ENCODE data around the gene NCOR1. TPM values are rescaled to one million over a fixed set of nuclear protein-coding genes. Genes with fewer than 3 reads are reported as not detected.

Gene NCOR1
- total RNA-seq, 1 donor from 2014 or later = 75.3 TPM

DNA sequence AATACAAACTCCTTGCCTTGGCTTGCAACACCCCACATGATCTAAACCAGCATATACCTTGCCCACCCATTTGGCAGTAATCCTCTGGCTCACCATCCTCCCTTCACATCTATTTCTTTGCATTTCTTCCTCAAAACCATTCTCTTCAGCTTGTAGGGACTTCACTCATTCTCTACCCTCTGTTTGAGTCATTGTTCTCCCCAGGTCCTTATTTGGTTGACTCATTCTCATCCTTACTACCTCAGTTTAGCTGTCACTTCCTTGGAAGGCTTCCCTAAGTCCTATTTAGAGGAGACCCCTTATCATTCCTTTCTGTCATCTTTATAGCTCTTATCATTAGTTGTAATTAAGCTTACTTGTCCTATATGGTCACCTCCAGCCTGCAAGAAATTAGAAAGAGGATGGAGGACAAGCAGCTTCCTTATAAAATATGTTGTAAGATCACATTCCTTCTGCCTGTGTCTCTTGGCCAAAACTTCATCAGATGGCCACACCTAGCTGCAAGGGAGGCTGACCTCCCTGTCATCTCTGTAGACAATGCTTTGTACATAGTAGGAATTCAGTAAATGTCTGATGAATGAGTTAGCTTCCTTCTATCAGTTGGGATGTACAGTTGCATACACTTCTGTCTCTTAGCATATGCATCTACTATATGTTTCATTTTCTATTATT, 214.0 kb downstream of the NCOR1 start:
- H3K4me3 ChIP-seq (ENCODE audit: low read depth, low read length) = peak overlapping the region; percentile 58
- peak; percentile 54 for DNase-seq (ENCODE audit: low read depth)
- FAIRE-seq = no peak
- H3K27me3 ChIP-seq (ENCODE audit: control insufficient read depth, insufficient read depth, low read length) = no peaks in the 10 kb centered on the region
- H3K36me3 ChIP-seq (ENCODE audit: control insufficient read depth, insufficient read depth, low read length) = peaks cover 23% of the 10 kb centered on the region
- TF ChIP-seq CTCF (IDR thresholded peaks at IDR 0.05; ENCODE audit: insufficient read depth, low read length, severe bottlenecking) = no peak

DNA sequence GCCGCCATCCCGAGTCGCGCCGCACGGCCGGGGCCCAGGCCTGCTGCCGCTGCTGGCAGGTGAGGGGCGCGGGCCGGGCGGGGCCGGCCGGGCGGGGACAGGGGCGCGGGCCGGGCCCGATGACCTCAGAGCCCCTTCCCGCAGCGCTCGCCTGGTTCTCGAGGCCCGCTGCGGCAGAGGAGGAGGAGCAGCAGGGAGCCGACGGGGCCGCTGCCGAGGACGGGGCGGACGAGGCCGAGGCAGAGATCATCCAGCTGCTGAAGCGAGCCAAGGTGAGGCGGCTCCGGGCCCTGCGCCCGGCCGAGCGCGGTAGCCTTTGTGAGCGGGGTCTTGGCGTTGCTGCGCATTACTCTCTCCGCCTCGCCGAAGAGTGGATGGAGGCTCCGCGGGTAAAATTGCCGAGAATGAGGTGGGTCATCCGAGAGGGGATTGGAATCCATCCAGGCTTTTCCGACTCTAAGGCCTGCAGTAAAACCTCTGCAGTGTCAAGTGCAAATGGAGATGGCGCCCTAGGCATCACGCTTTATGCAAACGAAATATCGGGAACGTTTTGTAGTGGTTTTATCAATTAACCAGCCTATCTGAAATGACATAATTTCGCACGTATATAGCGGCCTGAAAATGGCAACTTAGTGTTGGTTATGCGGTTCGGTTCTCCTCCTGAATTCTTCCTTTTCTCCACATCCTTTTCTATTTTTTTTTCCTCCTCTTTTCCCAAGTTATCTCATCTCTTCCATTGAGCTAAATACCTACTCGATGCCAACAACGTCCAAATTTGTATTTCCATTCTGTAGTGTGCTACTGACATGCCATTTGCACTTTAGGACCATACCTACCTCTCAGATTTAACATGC, 215.1 kb downstream of the NCOR1 start:
- Histone ChIP-seq H3K27me3 (ENCODE audit: control insufficient read depth, insufficient read depth, low read length) (no peaks in the 10 kb centered on the region), H3K36me3 (ENCODE audit: control insufficient read depth, insufficient read depth, low read length) (peaks cover 18% of the 10 kb centered on the region), H3K4me3 (ENCODE audit: low read depth, low read length) (peak overlapping the region; percentile 58)
- TF ChIP-seq CTCF (IDR thresholded peaks at IDR 0.05; ENCODE audit: insufficient read depth, low read length, severe bottlenecking) = no peak
- DNase-seq (ENCODE audit: low read depth) = no peak
- FAIRE-seq = no peak

DNA sequence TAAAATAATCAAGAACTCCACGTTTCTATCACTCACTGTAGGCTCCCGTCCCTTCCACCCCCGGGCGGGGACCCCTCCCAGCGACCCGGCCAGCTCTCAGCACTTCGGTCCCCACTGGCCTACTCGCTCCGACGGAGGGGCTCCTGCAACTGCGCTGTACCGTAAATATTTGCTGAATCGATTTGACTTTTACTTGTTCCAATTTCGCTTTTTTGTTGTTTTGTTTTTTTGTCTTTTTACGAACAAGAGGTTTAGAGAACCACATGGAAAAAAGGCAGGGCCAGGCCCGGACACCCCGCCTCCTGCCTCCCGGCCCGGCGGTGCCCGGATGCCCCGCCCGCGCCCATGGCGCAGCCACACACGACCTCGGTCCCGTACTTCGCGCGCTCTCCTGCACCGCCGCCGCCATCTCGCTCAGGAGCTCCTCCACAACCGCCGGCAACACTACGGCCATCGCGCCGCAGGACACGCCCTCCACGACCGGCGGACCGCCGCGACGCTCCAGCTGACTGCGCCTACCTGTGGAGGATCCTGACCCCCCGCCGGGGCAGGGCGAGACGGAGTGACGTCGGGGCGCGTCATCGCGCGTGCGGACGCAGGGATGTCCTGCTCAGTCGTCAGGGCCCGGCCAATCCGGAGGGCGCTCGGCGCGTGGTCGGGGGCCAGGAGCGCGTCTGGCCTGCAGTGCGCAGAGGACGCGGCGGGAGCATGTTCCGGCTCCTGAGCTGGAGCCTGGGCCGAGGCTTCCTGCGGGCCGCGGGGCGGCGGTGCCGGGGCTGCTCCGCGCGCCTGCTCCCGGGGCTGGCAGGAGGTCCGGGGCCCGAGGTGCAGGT, 216.0 kb downstream of the NCOR1 start, which contains the start of the genes TTC19 and ZSWIM7:
Gene TTC19 (plus strand): TSS at position 684 of the 833 bp plus-strand sequence. CDS start 25 bp downstream, at position 709.
Gene ZSWIM7 (minus strand): TSS at position 564 of the 833 bp plus-strand sequence. CDS start 110 bp downstream, at position 454.
- peak; percentile 25 for TF ChIP-seq CTCF (IDR thresholded peaks at IDR 0.05; ENCODE audit: insufficient read depth, low read length, severe bottlenecking)
- H3K27me3 ChIP-seq (ENCODE audit: control insufficient read depth, insufficient read depth, low read length) = no peaks in the 10 kb centered on the region
- DNase-seq (ENCODE audit: low read depth) (peak; percentile 89), FAIRE-seq (no peak)
- H3K4me3 ChIP-seq (ENCODE audit: low read depth, low read length) = peak within 1 kb of the TSS; percentile 58
- peaks cover 14% of the 10 kb centered on the region for H3K36me3 ChIP-seq (ENCODE audit: control insufficient read depth, insufficient read depth, low read length)

- no peak for FAIRE-seq
- no peak for TF ChIP-seq CTCF (IDR thresholded peaks at IDR 0.05; ENCODE audit: insufficient read depth, low read length, severe bottlenecking)
- Histone ChIP-seq H3K27me3 (ENCODE audit: control insufficient read depth, insufficient read depth, low read length) (no peaks in the 10 kb centered on the region), H3K36me3 (ENCODE audit: control insufficient read depth, insufficient read depth, low read length) (peaks cover 5% of the 10 kb centered on the region), H3K4me3 (ENCODE audit: low read depth, low read length) (no peak overlapping the region)
- no peak for DNase-seq (ENCODE audit: low read depth)
Measured at GRCh38 chr17:15998031-15998562, 217.2 kb downstream of the NCOR1 start.

DNA sequence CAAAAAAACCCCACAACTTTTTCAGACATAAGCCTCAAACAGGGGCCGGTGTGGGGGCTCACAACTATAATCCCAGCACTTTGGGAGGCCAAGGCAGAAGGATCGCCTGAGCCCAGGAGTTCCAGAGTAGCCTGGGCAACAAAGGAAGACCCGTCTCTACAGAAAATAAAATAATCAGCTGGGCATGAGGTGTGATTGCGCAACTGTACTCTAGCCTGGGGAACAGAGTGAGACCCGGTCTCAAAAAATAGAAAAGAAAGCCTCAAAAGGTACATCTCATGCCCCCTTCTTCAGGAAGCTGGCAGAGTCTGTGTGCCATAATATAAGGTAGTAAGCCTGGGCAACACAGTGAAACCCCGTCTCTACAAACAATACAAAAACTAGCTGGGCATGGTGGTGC, 219.0 kb downstream of the NCOR1 start:
- no peaks in the 10 kb centered on the region for H3K27me3 ChIP-seq (ENCODE audit: control insufficient read depth, insufficient read depth, low read length)
- no peak for TF ChIP-seq CTCF (IDR thresholded peaks at IDR 0.05; ENCODE audit: insufficient read depth, low read length, severe bottlenecking)
- no peak for FAIRE-seq

More for the DNA sequence above, 219.0 kb downstream of the NCOR1 start:
- Histone ChIP-seq H3K36me3 (ENCODE audit: control insufficient read depth, insufficient read depth, low read length) (peaks cover 3% of the 10 kb centered on the region), H3K4me3 (ENCODE audit: low read depth, low read length) (no peak overlapping the region)
- no peak for DNase-seq (ENCODE audit: low read depth)

Measured in bronchial epithelial cell (primary cell).